Ishikawa (cell line): ENCODE results near the gene ZBTB40.
A peak's percentile ranks its signal among the peaks of the same experiment; 100 is the strongest.

Source experiments
- CEBPB ChIP-seq: IDR thresholded peaks from 2 replicates; pipeline ENCODE4 v1.6.1; 2012
- CREB1 ChIP-seq: IDR thresholded peaks from 2 replicates; pipeline ENCODE4 v1.6.1; 2012; ENCODE audit warnings: low read depth
- EGR1 ChIP-seq: IDR thresholded peaks from 2 replicates; pipeline ENCODE4 v1.6.1; 2012
- EP300 ChIP-seq: IDR thresholded peaks from 2 replicates; pipeline ENCODE4 v1.6.1; 2012; ENCODE audit warnings: borderline replicate concordance
- FOXM1 ChIP-seq: IDR thresholded peaks from 2 replicates; pipeline ENCODE4 v1.6.1; 2012; ENCODE audit warnings: low read depth, borderline replicate concordance
- NFIC ChIP-seq: IDR thresholded peaks from 2 replicates; pipeline ENCODE4 v1.6.1; 2012
- RAD21 ChIP-seq: IDR thresholded peaks from 2 replicates; pipeline ENCODE4 v1.6.1; 2012; ENCODE audit warnings: low read depth
- TAF1 ChIP-seq: IDR thresholded peaks from 2 replicates; pipeline ENCODE4 v1.6.1; 2012; ENCODE audit warnings: low read depth, mild to moderate bottlenecking
- TCF12 ChIP-seq: IDR thresholded peaks from 2 replicates; pipeline ENCODE4 v1.6.1; 2012; ENCODE audit warnings: low read depth
- TEAD4 ChIP-seq: IDR thresholded peaks from 2 replicates; pipeline ENCODE4 v1.6.1; 2012
- YY1 ChIP-seq: IDR thresholded peaks from 2 replicates; pipeline ENCODE4 v1.6.1; 2012; ENCODE audit warnings: low read depth
- ZBTB7A ChIP-seq: IDR thresholded peaks from 2 replicates; pipeline ENCODE4 v1.6.1; 2012; ENCODE audit warnings: low read depth
- TF ChIP-seq, protein P1 (sequence below): IDR thresholded peaks from 2 replicates; pipeline ENCODE4 v1.6.1; 2012; ENCODE audit warnings: low read depth, mild to moderate bottlenecking
- TF ChIP-seq, protein P2 (sequence below): IDR thresholded peaks from 2 replicates; pipeline ENCODE4 v1.6.1; 2012
- TF ChIP-seq, protein P3 (sequence below): IDR thresholded peaks from 2 replicates; pipeline ENCODE4 v1.6.1; 2012

ZBTB40 gene

DNA sequence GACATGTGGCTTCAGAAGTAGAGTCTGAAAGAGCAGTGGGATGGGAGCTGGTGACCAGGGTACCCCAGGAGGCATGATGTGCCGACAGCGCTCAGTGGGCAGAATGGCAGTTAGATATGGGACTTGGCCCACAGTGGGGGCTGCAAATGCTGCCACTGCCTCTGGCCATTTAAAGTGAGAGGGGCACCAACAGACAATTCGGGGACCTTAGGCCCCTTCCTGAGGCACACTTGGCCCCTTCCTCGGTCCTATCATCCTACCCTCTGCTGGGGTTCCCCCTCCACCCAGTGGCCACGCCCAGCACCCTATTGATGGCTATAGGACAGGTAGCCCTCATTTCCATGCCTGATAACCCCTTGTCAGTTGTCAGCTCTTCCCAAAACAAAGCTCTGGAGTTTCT is 75.0 kb downstream of the ZBTB40 start:
- TF ChIP-seq, protein P1, sequence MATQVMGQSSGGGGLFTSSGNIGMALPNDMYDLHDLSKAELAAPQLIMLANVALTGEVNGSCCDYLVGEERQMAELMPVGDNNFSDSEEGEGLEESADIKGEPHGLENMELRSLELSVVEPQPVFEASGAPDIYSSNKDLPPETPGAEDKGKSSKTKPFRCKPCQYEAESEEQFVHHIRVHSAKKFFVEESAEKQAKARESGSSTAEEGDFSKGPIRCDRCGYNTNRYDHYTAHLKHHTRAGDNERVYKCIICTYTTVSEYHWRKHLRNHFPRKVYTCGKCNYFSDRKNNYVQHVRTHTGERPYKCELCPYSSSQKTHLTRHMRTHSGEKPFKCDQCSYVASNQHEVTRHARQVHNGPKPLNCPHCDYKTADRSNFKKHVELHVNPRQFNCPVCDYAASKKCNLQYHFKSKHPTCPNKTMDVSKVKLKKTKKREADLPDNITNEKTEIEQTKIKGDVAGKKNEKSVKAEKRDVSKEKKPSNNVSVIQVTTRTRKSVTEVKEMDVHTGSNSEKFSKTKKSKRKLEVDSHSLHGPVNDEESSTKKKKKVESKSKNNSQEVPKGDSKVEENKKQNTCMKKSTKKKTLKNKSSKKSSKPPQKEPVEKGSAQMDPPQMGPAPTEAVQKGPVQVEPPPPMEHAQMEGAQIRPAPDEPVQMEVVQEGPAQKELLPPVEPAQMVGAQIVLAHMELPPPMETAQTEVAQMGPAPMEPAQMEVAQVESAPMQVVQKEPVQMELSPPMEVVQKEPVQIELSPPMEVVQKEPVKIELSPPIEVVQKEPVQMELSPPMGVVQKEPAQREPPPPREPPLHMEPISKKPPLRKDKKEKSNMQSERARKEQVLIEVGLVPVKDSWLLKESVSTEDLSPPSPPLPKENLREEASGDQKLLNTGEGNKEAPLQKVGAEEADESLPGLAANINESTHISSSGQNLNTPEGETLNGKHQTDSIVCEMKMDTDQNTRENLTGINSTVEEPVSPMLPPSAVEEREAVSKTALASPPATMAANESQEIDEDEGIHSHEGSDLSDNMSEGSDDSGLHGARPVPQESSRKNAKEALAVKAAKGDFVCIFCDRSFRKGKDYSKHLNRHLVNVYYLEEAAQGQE: no peak
- no peak for TF ChIP-seq CEBPB
- TF ChIP-seq TCF12: no peak
- TF ChIP-seq YY1: no peak
- no peak for TF ChIP-seq EP300
- TF ChIP-seq, protein P2, sequence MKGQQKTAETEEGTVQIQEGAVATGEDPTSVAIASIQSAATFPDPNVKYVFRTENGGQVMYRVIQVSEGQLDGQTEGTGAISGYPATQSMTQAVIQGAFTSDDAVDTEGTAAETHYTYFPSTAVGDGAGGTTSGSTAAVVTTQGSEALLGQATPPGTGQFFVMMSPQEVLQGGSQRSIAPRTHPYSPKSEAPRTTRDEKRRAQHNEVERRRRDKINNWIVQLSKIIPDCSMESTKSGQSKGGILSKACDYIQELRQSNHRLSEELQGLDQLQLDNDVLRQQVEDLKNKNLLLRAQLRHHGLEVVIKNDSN: no peak
- TF ChIP-seq ZBTB7A: no peak
- no peak for TF ChIP-seq TEAD4
- TF ChIP-seq RAD21: no peak
- no peak for TF ChIP-seq NFIC
- no peak for TF ChIP-seq CREB1
- TF ChIP-seq, protein P3, sequence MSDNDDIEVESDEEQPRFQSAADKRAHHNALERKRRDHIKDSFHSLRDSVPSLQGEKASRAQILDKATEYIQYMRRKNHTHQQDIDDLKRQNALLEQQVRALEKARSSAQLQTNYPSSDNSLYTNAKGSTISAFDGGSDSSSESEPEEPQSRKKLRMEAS: no peak
- no peak for TF ChIP-seq FOXM1
- no peak for TF ChIP-seq TAF1
- TF ChIP-seq EGR1: no peak

DNA sequence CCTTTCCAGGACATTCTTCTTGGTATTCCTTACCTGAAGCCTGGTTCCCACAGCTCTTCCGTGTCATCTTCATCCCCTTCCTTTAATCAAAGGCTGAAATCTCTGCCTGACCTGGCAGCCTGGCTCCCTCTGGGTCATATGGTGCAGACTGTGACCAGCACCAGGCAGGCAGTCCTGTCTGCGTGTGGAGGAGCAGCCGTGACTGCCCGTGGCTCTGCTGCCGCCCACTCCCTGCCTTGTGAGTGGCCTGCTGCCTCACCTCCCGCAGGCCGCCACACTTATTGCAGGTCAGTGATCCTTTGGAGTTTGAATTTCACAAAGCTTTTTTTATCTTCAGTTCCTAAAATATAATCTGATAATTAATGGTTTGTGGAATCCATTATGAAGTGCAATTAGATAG is 75.5 kb downstream of the ZBTB40 start:
- TF ChIP-seq ZBTB7A (no peak), YY1 (no peak), FOXM1 (no peak), CEBPB (no peak), CREB1 (no peak), TCF12 (no peak)
- TF ChIP-seq, protein P3: no peak
- TF ChIP-seq, protein P2: no peak

DNA sequence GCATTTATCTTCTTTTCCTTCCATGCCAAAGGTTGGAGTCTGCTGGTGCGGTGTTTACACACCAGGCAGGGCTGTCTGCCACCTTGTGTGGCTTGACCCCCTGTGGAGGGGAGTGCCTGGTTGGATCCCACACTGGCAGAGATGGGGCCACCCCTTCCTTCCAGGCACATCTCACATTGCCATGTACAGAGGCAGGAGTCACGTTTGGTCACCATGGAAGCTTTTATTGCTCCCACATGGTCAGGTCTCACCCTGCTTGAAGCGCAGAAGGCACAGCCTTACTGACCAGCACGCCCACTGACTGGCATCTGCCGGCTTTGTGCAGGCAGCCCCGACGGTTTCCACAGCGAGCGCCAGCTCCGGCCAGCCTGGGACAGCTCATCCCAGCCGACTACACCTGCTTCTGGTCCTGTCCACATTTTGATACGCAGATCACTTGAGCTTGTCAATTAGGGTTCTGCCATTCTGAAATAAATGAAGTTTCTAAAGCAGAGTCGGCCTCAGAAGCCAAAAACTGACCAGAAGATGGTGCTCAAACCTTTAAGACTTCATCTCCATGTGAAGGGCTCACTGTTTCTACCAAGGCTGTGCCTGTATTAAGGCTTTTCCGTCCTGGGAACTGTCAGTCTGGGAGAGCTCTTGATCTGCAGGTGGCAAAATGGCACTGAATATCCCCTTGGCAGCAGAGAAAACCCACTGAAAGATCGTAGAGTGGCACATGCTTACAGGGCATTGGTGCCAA is 76.1 kb downstream of the ZBTB40 start:
- TF ChIP-seq RAD21: peak; percentile 14; the same call in 1 of the 2 replicates
- no peak for TF ChIP-seq TCF12

DNA sequence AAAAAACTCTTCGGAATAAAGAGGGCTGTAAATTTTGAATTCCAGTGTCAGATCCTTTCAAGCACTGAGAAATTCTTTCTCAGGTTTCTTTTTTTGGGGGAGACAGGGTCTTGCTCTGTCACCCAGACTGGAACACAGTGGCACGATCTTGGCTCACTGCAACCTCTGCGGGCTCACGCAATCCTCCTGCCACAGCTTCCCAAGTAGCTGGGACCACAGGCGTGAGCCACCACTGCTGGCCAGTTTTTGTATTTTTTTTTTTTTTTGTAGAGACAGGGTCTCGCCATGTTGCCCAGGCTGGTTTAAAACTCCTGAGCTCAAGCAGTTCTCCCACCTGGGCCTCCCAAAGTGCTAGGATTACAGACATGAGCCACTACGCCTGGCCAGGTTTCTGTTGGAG is 76.8 kb downstream of the ZBTB40 start:
- TF ChIP-seq FOXM1 (no peak), CEBPB (no peak), RAD21 (no peak), EGR1 (no peak), TAF1 (no peak), TEAD4 (no peak), TCF12 (no peak), NFIC (no peak), EP300 (no peak), YY1 (no peak), CREB1 (no peak)
- TF ChIP-seq, protein P2: no peak

DNA sequence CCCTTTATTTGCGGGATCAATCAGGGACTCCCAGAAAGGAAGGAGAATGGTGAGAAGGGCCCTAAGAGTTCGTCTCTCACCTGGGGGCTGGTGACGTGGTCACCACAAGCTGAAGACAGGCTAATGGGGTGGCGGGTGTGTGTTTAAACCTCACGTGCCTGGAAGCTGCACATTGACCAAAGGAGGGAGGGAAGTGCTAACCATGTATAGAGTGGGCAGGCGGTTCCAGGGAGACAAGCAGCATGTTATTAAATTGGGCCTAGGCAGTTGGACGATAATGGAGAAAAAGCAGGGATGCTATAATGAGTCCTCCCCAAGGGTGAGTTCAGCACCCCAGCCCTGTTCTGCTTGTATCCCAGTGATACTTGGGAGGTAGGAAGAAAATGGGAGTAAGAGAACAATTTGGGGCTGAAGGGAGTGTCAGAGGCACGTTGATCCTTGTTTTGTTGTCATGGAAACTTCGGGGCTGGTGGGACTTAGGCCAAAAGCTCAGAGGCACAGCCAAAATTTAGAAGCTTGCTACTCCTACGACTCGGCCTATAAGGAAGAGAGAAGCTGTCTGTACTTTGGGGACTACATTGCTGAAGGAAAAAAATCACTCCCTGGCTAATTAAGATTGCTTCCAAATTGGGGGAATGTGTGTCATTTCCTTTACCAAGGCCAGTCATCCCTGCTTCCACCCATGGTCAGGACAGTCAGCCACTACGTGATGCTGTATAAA is 78.4 kb downstream of the ZBTB40 start:
- TF ChIP-seq ZBTB7A (no peak), NFIC (no peak), EP300 (no peak), RAD21 (no peak), TEAD4 (no peak), CREB1 (no peak), YY1 (no peak), EGR1 (no peak), FOXM1 (no peak), CEBPB (no peak), TAF1 (no peak)
- TF ChIP-seq, protein P1: no peak
- TF ChIP-seq, protein P3: no peak
- TF ChIP-seq, protein P2: no peak
